Renal pelvis (tissue), 4 donors: ENCODE results near the gene SULT1C4. TPM values are rescaled to one million over a fixed set of nuclear protein-coding genes. Genes with fewer than 3 reads are reported as not detected.
"Not testable (repeated sequence)": the region's sequence is repeated elsewhere in the genome, so short reads cannot be mapped to it uniquely, and the experiment has no call there.

Experiments used
- DNase-seq: peaks from one replicate; pipeline ENCODE4 v3.0.0-alpha.2; 2013
- polyA plus RNA-seq, 3 donors: library from polyadenylated mRNA; unstranded; fragments of 120-200 nt; gene quantifications; one replicate each; pipeline ENCODE4 v1.2.1, GENCODE V29; 2013; ENCODE audit not compliant: insufficient read length in 3 of 3

SULT1C4 gene
- polyA plus RNA-seq, 3 donors = 33.9 to 52.1 (median 47.4) TPM

DNA sequence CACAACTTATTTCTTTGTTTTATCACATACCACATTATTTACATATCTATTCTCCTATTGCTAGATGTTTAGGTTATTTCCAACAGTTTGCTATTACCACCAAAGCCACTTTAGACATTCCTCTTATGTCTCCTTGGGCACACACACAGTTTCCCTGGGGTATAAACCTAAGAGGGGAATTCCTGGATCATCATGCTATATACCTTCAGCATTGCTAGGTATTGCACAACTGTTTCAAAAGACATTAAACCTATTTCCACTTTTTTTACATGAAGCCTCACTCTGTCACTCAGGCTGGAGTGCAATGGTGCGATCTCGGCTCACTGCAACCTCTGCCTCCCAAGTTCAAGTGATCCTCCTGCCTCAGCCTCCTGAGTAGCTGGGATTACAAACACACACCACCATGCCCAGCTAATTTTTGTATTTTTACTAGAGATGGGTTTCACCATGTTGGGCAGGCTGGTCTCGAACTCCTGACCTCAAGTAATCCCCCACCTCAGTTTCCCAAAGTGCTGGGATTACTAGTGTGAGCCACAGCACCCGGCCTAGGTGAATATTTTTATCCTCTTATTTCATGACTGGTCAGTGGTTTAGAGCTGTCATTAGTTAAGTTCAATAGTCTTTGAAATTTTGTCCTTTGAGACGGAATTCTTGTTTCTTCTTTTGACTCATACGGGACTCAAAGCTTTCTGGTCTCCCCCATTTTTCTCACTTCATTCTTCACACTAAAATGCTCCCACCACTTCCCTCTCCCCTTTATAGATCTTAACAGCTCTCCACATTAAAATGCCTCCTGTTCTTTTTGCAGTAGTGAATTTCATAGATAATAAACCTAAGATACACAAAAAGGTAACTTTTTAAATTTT, 30.3 kb downstream of the SULT1C4 start:
- DNase-seq = no peak

DNA sequence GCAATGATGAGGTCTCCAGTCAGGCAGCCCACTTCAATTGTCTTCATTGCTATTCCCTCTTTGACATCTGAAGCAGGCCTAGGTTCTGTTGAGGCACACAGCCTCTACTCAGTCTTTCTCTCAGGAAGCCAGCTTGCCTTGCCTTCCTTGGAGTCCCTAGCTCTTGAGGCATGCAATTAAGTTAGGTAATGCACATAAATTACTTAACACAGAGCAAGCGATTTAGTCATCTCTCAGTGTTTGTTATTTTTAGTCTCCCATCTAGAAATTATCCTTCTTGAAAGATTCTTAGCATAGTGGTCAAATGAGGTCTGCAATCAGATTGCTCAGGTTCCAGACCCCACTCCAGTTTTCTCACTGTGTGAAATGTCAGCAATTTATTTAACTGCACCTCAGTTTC, 32.0 kb downstream of the SULT1C4 start:
- DNase-seq = no peak

- no peak for DNase-seq
Observed at GRCh38 chr2:108412995-108413710, 35.4 kb downstream of the SULT1C4 start.

GRCh38 chr2:108413711-108414095, 35.9 kb downstream of the SULT1C4 start:
- no peak for DNase-seq

DNA sequence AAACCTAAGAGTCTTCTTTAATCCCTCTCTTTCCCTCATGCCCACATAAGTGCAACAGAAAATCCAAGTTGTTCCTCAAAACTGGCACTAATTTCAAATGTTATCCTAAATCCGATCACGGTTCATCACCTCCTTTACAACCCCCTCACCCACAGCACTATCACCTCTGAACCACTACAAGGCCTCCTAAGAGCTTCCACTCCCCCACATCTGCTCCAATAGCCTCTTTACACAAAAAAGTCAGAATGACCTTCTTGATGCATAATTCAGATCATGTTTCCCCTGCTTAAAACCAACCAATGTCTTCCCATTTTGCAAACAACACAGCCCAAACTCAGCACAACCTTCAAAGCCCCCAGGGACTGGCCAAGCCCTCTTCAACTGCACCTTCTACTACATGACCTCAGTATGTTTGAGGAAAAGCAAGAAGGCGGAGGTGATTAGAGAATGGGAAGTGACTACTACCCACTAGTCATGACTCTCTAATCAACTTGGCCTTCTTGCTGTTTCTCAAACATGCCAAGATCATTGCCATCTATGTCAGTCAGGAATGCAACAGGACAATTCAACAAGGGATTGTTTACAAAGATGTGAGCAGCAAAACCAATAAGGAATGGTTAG, 36.6 kb downstream of the SULT1C4 start:
- no peak for DNase-seq

- no peak for DNase-seq
Observed at GRCh38 chr2:108414945-108415344, 37.2 kb downstream of the SULT1C4 start.

DNA sequence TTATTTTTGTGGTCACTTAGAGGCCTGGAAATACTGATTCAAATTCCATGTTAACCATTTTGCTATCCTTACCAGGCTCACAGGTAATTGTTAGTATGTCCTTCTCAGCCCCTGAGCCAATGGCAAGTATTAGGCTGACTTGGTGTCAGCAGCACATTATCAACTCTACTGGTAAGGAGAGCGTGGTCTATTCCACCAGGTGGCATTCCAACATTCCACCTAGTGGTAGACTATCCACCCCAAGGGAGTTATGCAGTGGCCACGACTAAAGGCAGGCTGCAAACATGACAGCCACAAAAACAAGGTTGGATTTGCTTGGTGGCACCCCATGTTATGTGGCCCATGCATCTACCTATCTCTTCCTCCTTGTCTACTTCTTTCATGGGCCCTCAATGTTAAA, 39.5 kb downstream of the SULT1C4 start:
- no peak for DNase-seq

- no peak for DNase-seq
Observed at GRCh38 chr2:108418416-108418815, 40.7 kb downstream of the SULT1C4 start.

- DNase-seq = no peak
Observed at GRCh38 chr2:108423067-108423466, 45.3 kb downstream of the SULT1C4 start.

- DNase-seq = no peak
Observed at GRCh38 chr2:108423502-108424251, 45.9 kb downstream of the SULT1C4 start.

DNA sequence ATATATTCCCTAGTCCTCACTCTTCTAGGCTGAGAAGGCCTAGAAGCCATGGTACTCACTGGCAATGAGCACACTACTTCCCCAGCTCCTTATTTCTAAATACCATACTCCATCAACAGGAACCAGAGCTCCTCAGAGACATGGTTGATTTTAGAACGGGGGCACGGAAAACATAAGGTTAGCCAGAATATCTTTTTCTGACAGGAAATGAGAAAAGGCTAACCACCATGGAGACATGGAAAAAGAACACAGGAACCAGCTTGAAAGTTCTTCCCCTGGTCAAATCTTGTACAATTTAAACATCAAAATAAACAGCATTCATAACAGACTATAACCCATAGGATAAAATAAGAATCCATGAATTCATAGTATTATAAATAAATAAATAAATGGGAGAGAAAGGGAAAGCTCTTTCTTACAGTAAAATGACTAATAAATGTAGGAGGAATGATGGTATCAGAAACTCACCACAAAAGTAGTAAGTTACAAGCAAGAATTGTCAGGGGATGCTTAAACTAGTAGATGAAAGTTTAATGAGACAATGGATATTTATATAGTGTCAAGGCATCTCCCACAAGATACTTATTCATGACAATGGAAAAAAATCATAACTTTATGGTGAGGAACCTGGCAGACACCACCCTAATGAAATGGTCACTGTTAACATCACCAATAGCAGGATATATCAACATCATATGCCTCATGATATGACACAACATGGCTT, 50.7 kb downstream of the SULT1C4 start:
- no peak for DNase-seq

- not testable (repeated sequence) for DNase-seq
Observed at GRCh38 chr2:108435578-108435977, 57.8 kb downstream of the SULT1C4 start.

GRCh38 chr2:108436976-108437375, 59.2 kb downstream of the SULT1C4 start:
- DNase-seq = no peak

Other genes starting within 250 kb of the SULT1C4 start
- under 1 TPM in 1 of 3 donors, not detected in 2; 0.13 TPM for gene SULT1C3, start 138.0 kb upstream of the SULT1C4 start, polyA plus RNA-seq
- gene SULT1C2, start 89.1 kb upstream of the SULT1C4 start, polyA plus RNA-seq = 10 to 100 TPM; 37.7 to 86.3 (median 79.7) TPM
- 10 to 100 TPM; 43.4 to 68.4 (median 56.5) TPM for gene GCC2, start 71.3 kb downstream of the SULT1C4 start, polyA plus RNA-seq
- gene LIMS1, start 156.5 kb downstream of the SULT1C4 start, polyA plus RNA-seq = 10 to 100 TPM; 38.9 to 53.8 (median 53.7) TPM